Measurements from ENCODE around the gene SLC7A8. TPM values are rescaled to one million over a fixed set of nuclear protein-coding genes. Genes with fewer than 3 reads are reported as not detected.
A peak's percentile ranks its signal among the peaks of the same experiment; 100 is the strongest.

The SLC7A8 gene
- total and polyA plus RNA-seq, 9 donors, result 45.9 to 161 (median 95.4) TPM

- no peaks in the 10 kb centered on the region for H3K9me3 ChIP-seq
- TF ChIP-seq CTCF (IDR thresholded peaks at IDR 0.05) (no peak), POLR2A (IDR thresholded peaks at IDR 0.05) (no peak), EP300 (IDR thresholded peaks at IDR 0.05) (no peak)
- H3K27ac ChIP-seq, result no peak overlapping the region
- WGBS, 3 donors, result 5 to 15% (median 5%) methylated on average over 3 of the region's 3 CpGs
- DNase-seq, result no peak
- H3K27me3 ChIP-seq, result no peaks in the 10 kb centered on the region
- H3K36me3 ChIP-seq, result no peaks in the 10 kb centered on the region
- intact Hi-C loops (cut with DNase I), result no loop called here
- no peaks in the 10 kb centered on the region for H3K4me1 ChIP-seq (ENCODE audit: insufficient read depth)
- no peak overlapping the region for H3K4me3 ChIP-seq
Measured at GRCh38 chr14:23193432-23193831, 10.0 kb upstream of the SLC7A8 start.

- no peak for DNase-seq
- Histone ChIP-seq H3K4me3 (no peak overlapping the region), H3K9me3 (no peaks in the 10 kb centered on the region), H3K4me1 (ENCODE audit: insufficient read depth) (peaks cover 1% of the 10 kb centered on the region), H3K27ac (no peak overlapping the region), H3K27me3 (no peaks in the 10 kb centered on the region), H3K36me3 (no peaks in the 10 kb centered on the region)
- intact Hi-C loops (cut with DNase I), result loop anchor here (1.0 to 2.0 kb wide), 3 partner anchors 67 to 69 kb away; partner anchors contain the start of gene CEBPE (in 1 of the 4)
- TF ChIP-seq CTCF (IDR thresholded peaks at IDR 0.05), result no peak
- TF ChIP-seq EP300 (IDR thresholded peaks at IDR 0.05), result no peak
- TF ChIP-seq POLR2A (IDR thresholded peaks at IDR 0.05), result no peak
- WGBS, 3 donors, result 37 to 42% (median 41%) methylated on average over 2 of the region's 2 CpGs
Measured at GRCh38 chr14:23187925-23188324, 4.5 kb upstream of the SLC7A8 start.

GRCh38 chr14:23186913-23187654 lies 3.6 kb upstream of the SLC7A8 start:
- 37 to 40% (median 39%) methylated on average over 12 of the region's 12 CpGs for WGBS, 3 donors
- H3K4me1 ChIP-seq (ENCODE audit: insufficient read depth), result peaks cover 1% of the 10 kb centered on the region
- no peaks in the 10 kb centered on the region for H3K36me3 ChIP-seq
- no peaks in the 10 kb centered on the region for H3K27me3 ChIP-seq
- intact Hi-C loops (cut with DNase I), result loop anchor here in 3 of 4 donors (1.0 to 2.0 kb wide), 2 partner anchors 66 kb away; no protein-coding TSS in a partner anchor
- TF ChIP-seq EP300 (IDR thresholded peaks at IDR 0.05) (no peak), CTCF (IDR thresholded peaks at IDR 0.05) (peak; percentile 83 to 97 (median 97)), POLR2A (IDR thresholded peaks at IDR 0.05) (no peak)
- no peak overlapping the region for H3K4me3 ChIP-seq
- peak in 2 of 5 donors; percentile 37 to 75 for DNase-seq
- no peaks in the 10 kb centered on the region for H3K9me3 ChIP-seq
- H3K27ac ChIP-seq, result no peak overlapping the region

DNA sequence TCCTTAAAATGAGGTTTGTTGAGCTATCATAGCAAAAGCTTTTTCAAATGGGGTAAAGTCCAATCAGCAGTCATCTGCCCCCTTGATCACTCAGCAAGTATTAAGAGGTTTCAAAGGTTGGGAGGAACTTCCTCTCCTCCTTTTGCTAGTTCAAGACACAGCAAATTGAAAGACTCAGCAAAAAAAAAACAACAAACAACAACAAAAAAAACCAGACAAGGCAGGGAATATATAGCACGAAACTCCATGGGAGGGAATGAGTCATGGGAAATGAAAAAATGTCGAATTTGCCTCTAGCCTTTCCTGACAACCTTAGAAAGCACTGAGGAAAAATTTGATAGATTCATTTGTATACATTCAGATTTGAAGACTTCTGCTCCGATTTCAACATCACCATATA lies 1.6 kb upstream of the SLC7A8 start:
- no peak for DNase-seq
- H3K4me3 ChIP-seq, result no peak overlapping the region
- H3K9me3 ChIP-seq, result no peaks in the 10 kb centered on the region
- no peaks in the 10 kb centered on the region for H3K27me3 ChIP-seq
- H3K4me1 ChIP-seq (ENCODE audit: insufficient read depth), result peaks cover 3% of the 10 kb centered on the region
- 71 to 73% (median 72%) methylated on average over 3 of the region's 3 CpGs for WGBS, 3 donors
- intact Hi-C loops (cut with DNase I), result no loop called here
- no peaks in the 10 kb centered on the region for H3K36me3 ChIP-seq
- TF ChIP-seq POLR2A (IDR thresholded peaks at IDR 0.05) (no peak), CTCF (IDR thresholded peaks at IDR 0.05) (no peak), EP300 (IDR thresholded peaks at IDR 0.05) (no peak)
- H3K27ac ChIP-seq, result no peak overlapping the region
